Keratinocyte (primary cell): ENCODE measurements around the gene CHST12. TPM values are rescaled to one million over a fixed set of nuclear protein-coding genes. Genes with fewer than 3 reads are reported as not detected.

ENCODE experiments used
- DNase-seq: peaks from one replicate; pipeline ENCODE4 v3.0.0-alpha.2; 2011; ENCODE audit warnings: low read depth, missing footprints, low spot score
- FAIRE-seq: peaks from 2 replicates; lab custom pipeline; 2011; peaks lifted over from hg19 to GRCh38; lab: Jason Lieb, UNC
- H2AFZ ChIP-seq: 2 replicates; pipeline ENCODE4 v1.6.0; 2012; ENCODE audit warnings: low read length, control low read depth, inconsistent platforms; ENCODE audit not compliant: control insufficient read depth
- H3K27ac ChIP-seq: 2 replicates; pipeline ENCODE4 v1.5.1; 2011; ENCODE audit warnings: low read length; ENCODE audit not compliant: control insufficient read depth, insufficient read depth
- H3K27me3 ChIP-seq: 3 replicates; pipeline ENCODE4 v1.6.0; 2011; ENCODE audit warnings: low read length; ENCODE audit not compliant: control insufficient read depth, insufficient read depth; ENCODE audit errors: extremely low read depth
- H3K36me3 ChIP-seq, 2 experiments: 2 replicates in 1 of 2; 3 replicates in 1 of 2; pipeline ENCODE4 v1.5.1; 2011; ENCODE audit warnings: low read length in 2 of 2, mild to moderate bottlenecking in 1 of 2; ENCODE audit not compliant: control insufficient read depth in 2 of 2, insufficient read depth in 2 of 2; ENCODE audit errors: extremely low read depth in 1 of 2
- H3K4me1 ChIP-seq: 3 replicates; pipeline ENCODE4 v1.5.1; 2011; ENCODE audit warnings: low read length; ENCODE audit not compliant: control insufficient read depth, insufficient read depth; ENCODE audit errors: extremely low read depth
- H3K4me2 ChIP-seq: 3 replicates; pipeline ENCODE4 v1.6.0; 2011; ENCODE audit warnings: low read depth, low read length; ENCODE audit not compliant: control insufficient read depth, insufficient read depth; ENCODE audit errors: extremely low read depth
- H3K4me3 ChIP-seq, 3 experiments: fragments of 200-600 bp in 1 of 3; sonication (generic) in 1 of 3; 2 replicates in 2 of 3; 3 replicates in 1 of 3; pipeline ENCODE4 v1.5.1; 2011 to 2016; ENCODE audit warnings: low read length in 3 of 3, mild to moderate bottlenecking in 3 of 3, control low read depth in 2 of 3, inconsistent platforms in 1 of 3, low read depth in 1 of 3, mixed read lengths in 1 of 3, mixed run types in 1 of 3, moderate library complexity in 1 of 3; ENCODE audit not compliant: control insufficient read depth in 2 of 3, insufficient read depth in 2 of 3; ENCODE audit errors: extremely low read depth in 1 of 3
- H3K79me2 ChIP-seq: 2 replicates; pipeline ENCODE4 v1.6.0; 2012; ENCODE audit warnings: low read length; ENCODE audit not compliant: control insufficient read depth, insufficient read depth
- H3K9ac ChIP-seq: 3 replicates; pipeline ENCODE4 v1.6.0; 2011; ENCODE audit warnings: low read length; ENCODE audit not compliant: control insufficient read depth, insufficient read depth; ENCODE audit errors: extremely low read depth
- H3K9me1 ChIP-seq: 3 replicates; pipeline ENCODE4 v1.6.0; 2011; ENCODE audit warnings: low read length; ENCODE audit not compliant: control insufficient read depth, insufficient read depth; ENCODE audit errors: extremely low read depth
- H3K9me3 ChIP-seq: 2 replicates; pipeline ENCODE4 v1.5.1; 2012; ENCODE audit warnings: low read depth, low read length; ENCODE audit not compliant: control insufficient read depth
- H4K20me1 ChIP-seq: 3 replicates; pipeline ENCODE4 v1.6.0; 2011; ENCODE audit warnings: low read length; ENCODE audit not compliant: control insufficient read depth, insufficient read depth; ENCODE audit errors: extremely low read depth
- CTCF ChIP-seq, 3 experiments: IDR thresholded peaks in 1 of 3; conservative IDR thresholded peaks in 1 of 3; optimal IDR thresholded peaks in 1 of 3; 2 replicates in 2 of 3; 3 replicates in 1 of 3; pipeline versions ENCODE3 to v1.5.1; 2011; ENCODE audit warnings: low read length in 3 of 3, mild to moderate bottlenecking in 3 of 3, moderate library complexity in 2 of 3, control low read depth in 1 of 3, inconsistent platforms in 1 of 3; ENCODE audit not compliant: insufficient read depth in 2 of 3; ENCODE audit errors: extremely low read depth in 1 of 3
- EZH2 ChIP-seq: IDR thresholded peaks from one replicate; pipeline ENCODE4 v1.6.1; 2012; ENCODE audit warnings: inconsistent platforms, mild to moderate bottlenecking, low read length, moderate library complexity
- dilution Hi-C: fragments of 300-500 bp; cut with MboI; formaldehyde crosslinking; loops from one replicate; pipeline ENCODE4 v1.7.0; 2020; ENCODE audit warnings: low sequenced_read_pairs; ENCODE audit not compliant: extremely low pct_ligation_motif_present
- polyA plus RNA-seq, 5 experiments: library from polyadenylated mRNA; depleted of rRNA in 3 of 5; stranded (reverse) in 3 of 5; stranded (forward) in 1 of 5; unstranded in 1 of 5; fragments of >200 nt; gene quantifications; 1 replicate in 1 of 5; 2 replicates in 3 of 5; 3 replicates in 1 of 5; pipeline versions ENCODE4 v1.2.1 to v1.2.3, GENCODE V29; 2011 to 2012; ENCODE audit warnings: missing spikeins in 2 of 5, low read depth in 1 of 5, low replicate concordance in 1 of 5

The CHST12 gene
- polyA plus RNA-seq, 1 donor (not counting 4 experiments of a cell fraction or from before 2014, with no cell fraction given) = 5.0 TPM

GRCh38 chr7:2496375-2496774 lies 93.0 kb downstream of the CHST12 start:
- H3K9me1 ChIP-seq = no peaks in the 10 kb centered on the region
- no peak overlapping the region for H3K4me2 ChIP-seq
- no peak overlapping the region for H3K27ac ChIP-seq
- no peaks in the 10 kb centered on the region for H3K9me3 ChIP-seq
- FAIRE-seq (no peak), DNase-seq (no peak)
- no peak overlapping the region for H2AFZ ChIP-seq
- no peaks in the 10 kb centered on the region for H4K20me1 ChIP-seq
- peaks cover 26% of the 10 kb centered on the region for H3K27me3 ChIP-seq
- no peak for TF ChIP-seq EZH2
- no peak overlapping the region for H3K4me3 ChIP-seq
- no peaks in the 10 kb centered on the region for H3K36me3 ChIP-seq
- no peaks in the 10 kb centered on the region for H3K4me1 ChIP-seq
- H3K79me2 ChIP-seq = no peaks in the 10 kb centered on the region
- dilution Hi-C loops = no loop called here
- no peak overlapping the region for H3K9ac ChIP-seq

- DNase-seq (no peak), FAIRE-seq (no peak)
- H3K36me3 ChIP-seq = no peaks in the 10 kb centered on the region
- H3K4me1 ChIP-seq = no peaks in the 10 kb centered on the region
- H3K9ac ChIP-seq = no peak overlapping the region
- H3K9me3 ChIP-seq = no peaks in the 10 kb centered on the region
- no peak overlapping the region for H2AFZ ChIP-seq
- H3K79me2 ChIP-seq = no peaks in the 10 kb centered on the region
- no peak overlapping the region for H3K27ac ChIP-seq
- no peaks in the 10 kb centered on the region for H4K20me1 ChIP-seq
- H3K4me2 ChIP-seq = no peak overlapping the region
- dilution Hi-C loops = no loop called here
- TF ChIP-seq EZH2 = no peak
- TF ChIP-seq CTCF (optimal IDR thresholded peaks at IDR 0.05 in 1 of 3, IDR thresholded peaks at IDR 0.05 in 1 of 3, conservative IDR thresholded peaks at IDR 0.05 in 1 of 3; ENCODE audit: extremely low read depth in 1 of 3, insufficient read depth in 2 of 3, low read length in 3 of 3) = no peak
- H3K4me3 ChIP-seq = no peak overlapping the region
- peaks cover 26% of the 10 kb centered on the region for H3K27me3 ChIP-seq
- H3K9me1 ChIP-seq = no peaks in the 10 kb centered on the region
These were observed 93.7 kb downstream of the CHST12 start for GRCh38 chr7:2497065-2497464.
